ENCODE measurements around the gene MAP4K4.

MAP4K4 gene

DNA sequence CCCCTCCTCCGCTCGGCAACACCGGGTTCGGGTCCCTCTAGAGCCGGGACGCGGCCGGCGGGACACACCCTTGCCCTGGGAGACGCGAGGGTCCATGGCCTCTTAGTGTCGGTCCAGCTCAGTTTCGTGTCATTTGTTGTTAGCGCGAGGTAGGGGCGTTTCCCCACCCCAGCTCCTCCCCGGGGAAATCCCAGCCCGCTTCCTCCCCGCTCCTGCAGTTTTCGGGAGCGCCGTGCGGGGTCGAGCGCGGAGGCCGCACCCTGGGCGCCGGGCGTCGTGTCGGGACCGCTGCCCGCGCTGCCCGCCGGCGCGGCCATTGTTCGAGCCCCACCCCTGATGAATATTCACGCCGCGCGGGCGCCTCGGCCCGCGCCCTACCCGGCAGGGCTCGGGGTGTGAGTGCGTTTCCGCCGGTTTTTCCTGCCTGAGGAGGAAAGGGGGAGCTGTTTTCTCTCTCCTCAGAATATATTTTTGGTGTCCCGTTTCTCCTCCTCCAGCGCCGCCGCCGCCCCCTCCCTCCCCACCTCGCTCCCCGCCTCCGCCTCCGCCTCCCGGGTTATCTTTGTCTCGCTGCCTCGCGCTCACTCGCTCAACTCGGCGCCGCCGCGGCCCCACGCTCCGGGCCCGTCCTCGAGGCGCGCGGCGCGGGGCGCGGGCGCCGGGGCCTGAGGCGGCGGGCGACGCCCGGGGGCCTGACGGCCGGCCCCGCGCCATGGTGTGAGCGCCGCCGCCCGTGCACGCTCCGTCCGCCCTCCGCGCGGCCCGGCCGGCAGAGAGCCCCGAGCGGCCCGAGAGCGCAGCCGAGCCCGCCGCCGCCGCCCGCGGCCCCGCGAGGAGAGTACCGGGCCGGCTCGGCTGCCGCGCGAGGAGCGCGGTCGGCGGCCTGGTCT lies at the start of gene MAP4K4:
MAP4K4 (plus strand) TSS at position 584 of the 890 bp plus-strand sequence. CDS start 374 bp downstream, outside the sequence.
- DNase-seq (ENCODE audit: low read depth) = peak; percentile 90

- DNase-seq (ENCODE audit: low read depth) = no peak
Measured at GRCh38 chr2:101653469-101653868, 44.0 kb upstream of the MAP4K4 start.

- peak; percentile 10 for DNase-seq (ENCODE audit: low read depth)
Measured at GRCh38 chr2:101655702-101656422, 41.6 kb upstream of the MAP4K4 start.

DNA sequence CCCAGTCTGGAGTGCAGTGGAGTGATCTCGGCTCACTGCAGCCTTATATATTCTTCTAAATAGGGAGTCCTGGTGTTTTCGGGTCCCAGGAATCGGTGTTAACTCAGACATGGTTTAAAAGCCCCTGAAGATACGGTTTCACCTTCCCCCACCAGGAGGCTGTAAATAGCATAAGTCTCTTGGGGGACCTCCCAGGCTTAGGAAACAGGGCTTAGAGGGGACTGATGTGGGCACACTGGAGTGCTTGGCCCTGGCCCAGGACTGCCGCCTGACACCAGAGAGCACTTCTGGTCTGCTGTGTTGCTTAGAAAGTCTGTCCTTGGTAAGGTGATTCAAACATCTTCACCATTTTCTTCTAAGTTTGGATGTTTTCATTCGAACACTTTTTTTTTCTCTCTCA lies 39.7 kb upstream of the MAP4K4 start:
- no peak for DNase-seq (ENCODE audit: low read depth)

GRCh38 chr2:101658387-101658786 lies 39.1 kb upstream of the MAP4K4 start:
- peak; percentile 6 for DNase-seq (ENCODE audit: low read depth)

DNA sequence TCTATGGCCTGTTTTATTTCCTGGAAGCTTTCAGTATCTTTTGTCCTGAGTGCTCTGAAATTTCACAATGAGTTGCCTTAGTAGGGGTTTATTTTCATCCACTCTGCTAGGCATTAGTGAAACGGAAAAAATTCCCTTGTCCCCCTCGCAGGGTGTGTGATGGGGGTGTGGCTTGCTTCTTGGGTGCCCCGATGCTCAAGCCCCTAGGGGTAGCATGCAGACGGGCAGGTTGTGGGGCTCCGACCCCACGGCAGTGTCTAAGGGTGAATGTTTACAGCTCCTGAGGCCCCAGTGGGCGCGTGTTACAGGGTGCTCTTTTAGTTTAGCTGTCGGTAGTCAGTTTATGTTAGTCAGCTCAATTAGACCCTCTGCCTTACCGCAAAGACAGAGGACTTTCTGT lies 32.2 kb upstream of the MAP4K4 start:
- no peak for DNase-seq (ENCODE audit: low read depth)

- no peak for DNase-seq (ENCODE audit: low read depth)
Measured at GRCh38 chr2:101667823-101668222, 29.7 kb upstream of the MAP4K4 start.

DNA sequence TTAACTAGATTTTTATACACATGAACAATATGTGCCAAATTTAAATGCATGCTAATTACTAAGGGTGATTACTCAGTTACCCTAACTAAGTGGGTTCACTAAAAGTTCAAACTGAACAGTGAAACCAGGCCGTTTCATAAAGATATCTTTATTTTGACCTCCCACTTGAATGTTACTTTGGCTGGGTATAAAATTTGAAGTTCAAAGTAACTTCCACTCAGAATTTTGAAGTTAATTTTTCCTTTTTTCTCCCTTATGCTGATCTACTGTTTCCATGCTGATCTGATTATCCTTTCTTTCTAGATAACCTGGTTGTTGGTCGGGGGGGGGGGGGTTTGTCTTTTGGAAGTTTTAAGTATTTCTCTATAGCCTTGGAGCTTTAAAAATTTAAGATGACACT lies 25.5 kb upstream of the MAP4K4 start:
- no peak for DNase-seq (ENCODE audit: low read depth)

- DNase-seq (ENCODE audit: low read depth) = no peak
Measured at GRCh38 chr2:101673920-101674319, 23.6 kb upstream of the MAP4K4 start.

GRCh38 chr2:101675512-101675911 lies 22.0 kb upstream of the MAP4K4 start:
- no peak for DNase-seq (ENCODE audit: low read depth)

DNA sequence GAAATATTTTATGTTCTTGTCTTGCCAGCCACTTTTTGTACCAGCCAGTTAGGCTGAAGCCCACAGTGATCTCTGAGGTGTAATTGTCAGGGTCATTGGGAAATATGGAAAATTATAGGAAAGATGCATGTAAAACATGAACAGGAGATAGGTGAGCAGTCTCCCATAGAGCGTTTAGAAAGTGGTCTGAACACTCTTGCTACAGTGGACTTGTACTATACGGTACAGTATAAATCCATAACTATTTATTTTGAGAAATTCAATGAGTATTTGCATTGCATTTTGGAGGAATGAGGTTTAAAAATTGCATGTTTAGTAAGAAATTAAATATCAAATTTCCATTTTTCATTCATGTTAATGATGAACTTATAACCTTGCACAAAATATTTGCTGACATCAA lies 20.8 kb upstream of the MAP4K4 start:
- DNase-seq (ENCODE audit: low read depth) = no peak

DNA sequence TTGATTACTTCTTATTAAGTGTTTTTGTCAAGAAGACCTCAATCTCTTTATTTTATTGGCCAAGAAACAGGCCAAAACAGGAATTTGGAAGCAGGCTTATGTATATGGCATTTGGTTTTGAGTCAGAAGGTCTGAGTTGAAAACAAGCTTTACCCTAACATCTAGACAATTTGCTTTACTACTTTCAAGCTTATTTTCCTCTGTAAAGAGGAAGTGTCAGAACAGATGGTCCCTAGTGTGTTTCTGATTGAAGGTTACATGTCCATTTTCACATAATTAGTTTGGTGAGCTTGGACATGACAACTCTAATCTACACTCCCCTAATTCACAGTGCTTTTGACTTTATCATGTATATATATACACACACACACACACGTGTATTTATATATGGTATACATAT lies 19.8 kb upstream of the MAP4K4 start:
- no peak for DNase-seq (ENCODE audit: low read depth)

- no peak for DNase-seq (ENCODE audit: low read depth)
Measured at GRCh38 chr2:101678379-101678778, 19.1 kb upstream of the MAP4K4 start.

- DNase-seq (ENCODE audit: low read depth) = peak; percentile 86
Measured at GRCh38 chr2:101679037-101679726, 18.3 kb upstream of the MAP4K4 start.

DNA sequence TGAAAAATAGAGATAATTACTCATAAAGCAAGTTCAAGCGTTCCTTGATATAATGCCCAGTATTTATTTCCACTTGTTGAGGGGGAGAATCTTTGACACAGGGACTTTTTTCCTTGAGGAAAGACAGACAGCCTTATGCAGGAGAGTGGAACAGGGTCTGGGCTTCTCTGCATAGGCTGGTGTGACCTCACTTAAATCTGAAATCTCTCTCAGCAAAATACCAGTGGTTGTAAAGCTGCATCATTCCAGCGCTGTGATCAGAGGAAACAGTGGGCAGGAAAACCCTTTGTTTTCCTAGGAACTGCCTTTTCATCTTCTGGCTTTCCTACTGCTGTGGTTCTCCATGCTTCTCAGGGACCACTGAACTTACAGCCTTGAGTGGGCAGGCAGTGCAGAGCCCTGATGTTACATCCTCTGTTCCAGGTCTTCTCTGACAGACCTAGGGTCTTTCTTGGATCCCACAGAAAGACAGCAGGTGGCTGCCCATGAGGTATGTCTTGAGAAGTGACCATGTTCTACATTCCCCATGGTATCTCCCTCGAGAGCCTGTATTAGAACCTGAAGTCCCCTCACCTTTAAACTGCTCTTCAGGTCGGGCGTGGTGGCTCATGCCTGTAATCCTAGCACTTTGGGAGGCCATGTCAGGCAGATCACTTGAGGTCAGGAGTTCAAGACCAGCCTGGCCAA lies 17.6 kb upstream of the MAP4K4 start:
- DNase-seq (ENCODE audit: low read depth) = peak; percentile 6

DNA sequence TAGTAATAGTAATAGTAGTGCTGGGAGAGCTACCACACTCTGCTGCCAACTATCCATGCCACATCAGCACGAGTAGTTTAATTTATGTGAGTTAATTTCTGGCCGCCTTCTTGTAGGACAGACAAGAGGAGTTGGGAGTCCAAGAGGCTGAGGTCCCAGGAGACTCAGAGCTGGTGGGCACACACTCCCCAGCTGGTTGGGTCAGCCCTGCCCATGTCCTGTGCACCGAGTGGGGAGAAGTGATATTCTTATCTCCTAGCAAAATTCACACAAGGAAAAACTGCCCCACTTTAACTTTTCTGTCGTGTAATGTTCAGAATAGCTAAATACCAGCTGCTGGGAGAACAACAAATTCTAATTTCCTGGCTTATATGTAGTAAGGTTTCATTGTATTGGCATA lies 15.2 kb upstream of the MAP4K4 start:
- DNase-seq (ENCODE audit: low read depth) = no peak

DNA sequence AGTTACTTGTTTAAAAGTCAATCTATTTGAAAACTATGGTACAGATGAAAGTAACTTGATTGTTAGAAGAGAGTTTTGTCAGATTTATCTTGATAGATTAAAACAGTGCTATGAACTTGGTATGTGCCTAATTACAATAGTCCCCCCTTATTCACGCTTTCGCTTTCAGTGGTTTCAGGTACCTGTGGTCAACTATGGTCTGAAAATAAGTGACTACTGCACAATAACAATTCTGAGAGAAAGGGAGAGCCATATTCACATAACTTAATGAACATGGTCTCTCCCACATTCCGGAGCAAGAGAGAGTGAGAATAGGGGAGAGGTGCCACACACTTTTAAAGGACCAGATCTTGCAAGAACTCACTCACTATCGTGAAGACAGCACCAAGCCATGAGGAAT lies 13.2 kb upstream of the MAP4K4 start:
- no peak for DNase-seq (ENCODE audit: low read depth)

DNA sequence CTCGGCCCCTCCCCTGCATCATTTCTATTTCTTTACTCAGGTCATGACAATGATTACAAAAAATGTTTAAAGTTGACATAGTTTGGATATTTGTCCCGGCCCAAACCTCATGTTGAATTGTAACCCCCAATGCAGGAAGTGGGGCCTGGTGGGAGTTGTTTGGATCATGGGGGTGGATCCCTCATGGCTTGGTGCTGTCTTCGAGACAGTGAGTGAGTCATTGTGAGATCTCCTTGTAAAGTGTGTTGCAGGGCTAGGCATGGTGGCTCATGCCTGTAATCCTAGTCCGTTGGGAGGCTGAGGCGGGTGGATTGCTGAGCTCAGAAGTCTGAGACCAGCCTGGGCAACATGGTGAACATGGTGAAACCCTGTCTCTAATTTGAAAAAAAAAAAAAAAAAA lies 9.2 kb upstream of the MAP4K4 start:
- peak; percentile 68 for DNase-seq (ENCODE audit: low read depth)

DNA sequence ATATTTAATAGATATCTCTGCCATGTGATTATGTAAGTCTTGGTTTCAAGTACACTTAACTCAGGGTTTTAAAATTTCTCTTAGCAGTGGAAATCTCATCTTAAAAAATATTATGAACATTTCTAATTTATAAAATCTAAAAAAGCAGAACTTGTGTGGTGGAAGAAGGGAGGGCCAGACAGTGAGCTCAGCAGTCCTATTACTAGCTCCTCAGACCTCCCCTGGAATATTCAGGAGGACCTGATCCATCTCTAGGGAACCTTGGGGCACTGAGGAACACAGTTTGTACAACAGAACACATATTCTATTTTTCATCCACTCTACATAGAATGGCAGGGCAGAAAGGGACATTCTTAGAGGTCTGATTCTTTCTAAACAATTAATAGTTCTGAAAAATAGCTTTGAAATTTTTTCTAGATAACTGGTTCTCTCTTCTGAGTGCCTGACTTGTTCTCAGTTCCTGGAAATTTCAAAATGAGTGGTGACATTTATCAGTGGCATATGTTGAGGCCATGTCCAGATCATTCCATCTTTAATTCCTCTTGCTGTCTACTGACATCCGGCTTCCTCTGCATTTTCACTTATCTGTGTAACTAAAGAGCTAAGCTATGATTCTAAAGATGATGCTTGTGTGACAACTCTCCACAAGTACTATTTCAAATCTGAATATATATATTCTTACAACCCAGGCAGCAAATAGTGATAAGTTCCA lies 8.2 kb upstream of the MAP4K4 start:
- no peak for DNase-seq (ENCODE audit: low read depth)

GRCh38 chr2:101690547-101691152 lies 6.9 kb upstream of the MAP4K4 start:
- no peak for DNase-seq (ENCODE audit: low read depth)

- DNase-seq (ENCODE audit: low read depth) = no peak
Measured at GRCh38 chr2:101692041-101692440, 5.5 kb upstream of the MAP4K4 start.

Measured in EH (cell line).